GM12878 (cell line): ENCODE results near the gene ZNF655.
"Not testable (repeated sequence)": the region's sequence is repeated elsewhere in the genome, so short reads cannot be mapped to it uniquely, and the experiment has no call there.

Experiments
- ASH2L ChIP-seq: fragments of 300-600, 200-600 bp; sonication (generic); IDR thresholded peaks from 2 replicates; pipeline ENCODE4 v1.6.1; 2017; ENCODE audit warnings: low read depth, mild to moderate bottlenecking, borderline replicate concordance
- EZH2 ChIP-seq: IDR thresholded peaks from 2 replicates; pipeline ENCODE4 v1.6.1; 2012; ENCODE audit warnings: low read depth, mild to moderate bottlenecking, control low read depth, inconsistent platforms, low read length, borderline replicate concordance; ENCODE audit not compliant: control insufficient read depth
- JUNB ChIP-seq: IDR thresholded peaks from 2 replicates; pipeline ENCODE4 v1.6.1; 2016; ENCODE audit warnings: antibody characterized with exemption, mild to moderate bottlenecking
- NFIC ChIP-seq: IDR thresholded peaks from 2 replicates; pipeline ENCODE4 v1.6.1; 2012; ENCODE audit warnings: low read depth, mild to moderate bottlenecking, inconsistent platforms, low read length, moderate library complexity
- POLR2A ChIP-seq: IDR thresholded peaks from 2 replicates; pipeline ENCODE4 v1.6.1; 2011; ENCODE audit warnings: low read depth, mild to moderate bottlenecking, low read length
- RAD21 ChIP-seq: IDR thresholded peaks from 2 replicates; pipeline ENCODE4 v1.6.1; 2011; ENCODE audit warnings: mild to moderate bottlenecking, low read depth, low read length, moderate library complexity; ENCODE audit not compliant: insufficient read depth
- RCOR1 ChIP-seq: conservative IDR thresholded peaks from 2 replicates; pipeline ENCODE4 v1.6.1; 2012; ENCODE audit warnings: low read depth, low read length, improper control_type of control experiment
- RFX5 ChIP-seq: IDR thresholded peaks from 2 replicates; pipeline ENCODE4 v1.6.1; 2011; ENCODE audit warnings: low read depth, low read length, improper control_type of control experiment
- TCF12 ChIP-seq: IDR thresholded peaks from 2 replicates; pipeline ENCODE4 v1.6.1; 2011; ENCODE audit warnings: low read depth, mild to moderate bottlenecking, low read length
- TF ChIP-seq, protein P1 (sequence below): fragments of 150-350 bp; IDR thresholded peaks from 2 replicates; pipeline ENCODE4 v1.6.1; 2016; ENCODE audit warnings: low read depth, low read length
- TF ChIP-seq, protein P2 (sequence below), 3 experiments: IDR thresholded peaks in 2 of 3; conservative IDR thresholded peaks in 1 of 3; 2 replicates each; pipeline ENCODE4 v1.5.1; 2011; ENCODE audit warnings: low read depth in 3 of 3, low read length in 3 of 3, mild to moderate bottlenecking in 3 of 3, control low read depth in 2 of 3, moderate library complexity in 2 of 3, inconsistent platforms in 1 of 3, mixed read lengths in 1 of 3; ENCODE audit not compliant: control insufficient read depth in 2 of 3, insufficient read depth in 1 of 3; ENCODE audit errors: extremely low read depth in 1 of 3
- TF ChIP-seq, protein P3 (sequence below): fragments of 450-650 bp; IDR thresholded peaks from 2 replicates; pipeline ENCODE4 v1.6.1; 2014; ENCODE audit warnings: mild to moderate bottlenecking
- TF ChIP-seq, protein P4 (sequence below): fragments of 450-650 bp; IDR thresholded peaks from 2 replicates; pipeline ENCODE4 v1.6.1; 2016; ENCODE audit warnings: mild to moderate bottlenecking, moderate library complexity, borderline replicate concordance

DNA sequence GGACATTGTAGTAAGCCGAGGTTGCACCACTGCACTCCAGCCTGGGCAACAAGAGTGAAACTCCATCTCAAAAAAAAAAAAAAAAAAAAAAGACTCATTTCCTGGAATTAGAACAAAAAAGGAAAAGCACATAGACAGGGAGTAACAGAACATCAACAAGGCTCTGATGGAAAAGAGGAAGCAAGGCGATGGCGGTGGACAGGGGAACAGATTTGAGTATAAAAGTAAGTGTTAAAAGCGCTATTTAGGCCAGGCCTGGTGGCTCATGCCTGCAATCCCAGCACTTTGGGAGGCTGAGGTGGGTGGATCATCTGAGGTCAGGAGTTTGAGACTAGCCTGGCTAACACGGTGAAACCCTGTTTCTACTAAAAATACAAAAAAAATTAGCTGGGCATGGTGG, 13.1 kb upstream of the ZNF655 start:
- TF ChIP-seq, protein P1, sequence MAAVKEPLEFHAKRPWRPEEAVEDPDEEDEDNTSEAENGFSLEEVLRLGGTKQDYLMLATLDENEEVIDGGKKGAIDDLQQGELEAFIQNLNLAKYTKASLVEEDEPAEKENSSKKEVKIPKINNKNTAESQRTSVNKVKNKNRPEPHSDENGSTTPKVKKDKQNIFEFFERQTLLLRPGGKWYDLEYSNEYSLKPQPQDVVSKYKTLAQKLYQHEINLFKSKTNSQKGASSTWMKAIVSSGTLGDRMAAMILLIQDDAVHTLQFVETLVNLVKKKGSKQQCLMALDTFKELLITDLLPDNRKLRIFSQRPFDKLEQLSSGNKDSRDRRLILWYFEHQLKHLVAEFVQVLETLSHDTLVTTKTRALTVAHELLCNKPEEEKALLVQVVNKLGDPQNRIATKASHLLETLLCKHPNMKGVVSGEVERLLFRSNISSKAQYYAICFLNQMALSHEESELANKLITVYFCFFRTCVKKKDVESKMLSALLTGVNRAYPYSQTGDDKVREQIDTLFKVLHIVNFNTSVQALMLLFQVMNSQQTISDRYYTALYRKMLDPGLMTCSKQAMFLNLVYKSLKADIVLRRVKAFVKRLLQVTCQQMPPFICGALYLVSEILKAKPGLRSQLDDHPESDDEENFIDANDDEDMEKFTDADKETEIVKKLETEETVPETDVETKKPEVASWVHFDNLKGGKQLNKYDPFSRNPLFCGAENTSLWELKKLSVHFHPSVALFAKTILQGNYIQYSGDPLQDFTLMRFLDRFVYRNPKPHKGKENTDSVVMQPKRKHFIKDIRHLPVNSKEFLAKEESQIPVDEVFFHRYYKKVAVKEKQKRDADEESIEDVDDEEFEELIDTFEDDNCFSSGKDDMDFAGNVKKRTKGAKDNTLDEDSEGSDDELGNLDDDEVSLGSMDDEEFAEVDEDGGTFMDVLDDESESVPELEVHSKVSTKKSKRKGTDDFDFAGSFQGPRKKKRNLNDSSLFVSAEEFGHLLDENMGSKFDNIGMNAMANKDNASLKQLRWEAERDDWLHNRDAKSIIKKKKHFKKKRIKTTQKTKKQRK: not testable (repeated sequence)
- TF ChIP-seq POLR2A, RFX5, EZH2, RAD21, RCOR1, ASH2L, TCF12, JUNB, NFIC: not testable (repeated sequence)
- TF ChIP-seq, protein P2, sequence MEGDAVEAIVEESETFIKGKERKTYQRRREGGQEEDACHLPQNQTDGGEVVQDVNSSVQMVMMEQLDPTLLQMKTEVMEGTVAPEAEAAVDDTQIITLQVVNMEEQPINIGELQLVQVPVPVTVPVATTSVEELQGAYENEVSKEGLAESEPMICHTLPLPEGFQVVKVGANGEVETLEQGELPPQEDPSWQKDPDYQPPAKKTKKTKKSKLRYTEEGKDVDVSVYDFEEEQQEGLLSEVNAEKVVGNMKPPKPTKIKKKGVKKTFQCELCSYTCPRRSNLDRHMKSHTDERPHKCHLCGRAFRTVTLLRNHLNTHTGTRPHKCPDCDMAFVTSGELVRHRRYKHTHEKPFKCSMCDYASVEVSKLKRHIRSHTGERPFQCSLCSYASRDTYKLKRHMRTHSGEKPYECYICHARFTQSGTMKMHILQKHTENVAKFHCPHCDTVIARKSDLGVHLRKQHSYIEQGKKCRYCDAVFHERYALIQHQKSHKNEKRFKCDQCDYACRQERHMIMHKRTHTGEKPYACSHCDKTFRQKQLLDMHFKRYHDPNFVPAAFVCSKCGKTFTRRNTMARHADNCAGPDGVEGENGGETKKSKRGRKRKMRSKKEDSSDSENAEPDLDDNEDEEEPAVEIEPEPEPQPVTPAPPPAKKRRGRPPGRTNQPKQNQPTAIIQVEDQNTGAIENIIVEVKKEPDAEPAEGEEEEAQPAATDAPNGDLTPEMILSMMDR (IDR thresholded peaks at IDR 0.05 in 2 of 3, conservative IDR thresholded peaks at IDR 0.05 in 1 of 3; ENCODE audit: control insufficient read depth in 2 of 3, extremely low read depth in 1 of 3, insufficient read depth in 1 of 3, low read depth in 3 of 3, low read length in 3 of 3): not testable (repeated sequence)
- TF ChIP-seq, protein P3, sequence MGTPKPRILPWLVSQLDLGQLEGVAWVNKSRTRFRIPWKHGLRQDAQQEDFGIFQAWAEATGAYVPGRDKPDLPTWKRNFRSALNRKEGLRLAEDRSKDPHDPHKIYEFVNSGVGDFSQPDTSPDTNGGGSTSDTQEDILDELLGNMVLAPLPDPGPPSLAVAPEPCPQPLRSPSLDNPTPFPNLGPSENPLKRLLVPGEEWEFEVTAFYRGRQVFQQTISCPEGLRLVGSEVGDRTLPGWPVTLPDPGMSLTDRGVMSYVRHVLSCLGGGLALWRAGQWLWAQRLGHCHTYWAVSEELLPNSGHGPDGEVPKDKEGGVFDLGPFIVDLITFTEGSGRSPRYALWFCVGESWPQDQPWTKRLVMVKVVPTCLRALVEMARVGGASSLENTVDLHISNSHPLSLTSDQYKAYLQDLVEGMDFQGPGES: not testable (repeated sequence)
- TF ChIP-seq, protein P4, sequence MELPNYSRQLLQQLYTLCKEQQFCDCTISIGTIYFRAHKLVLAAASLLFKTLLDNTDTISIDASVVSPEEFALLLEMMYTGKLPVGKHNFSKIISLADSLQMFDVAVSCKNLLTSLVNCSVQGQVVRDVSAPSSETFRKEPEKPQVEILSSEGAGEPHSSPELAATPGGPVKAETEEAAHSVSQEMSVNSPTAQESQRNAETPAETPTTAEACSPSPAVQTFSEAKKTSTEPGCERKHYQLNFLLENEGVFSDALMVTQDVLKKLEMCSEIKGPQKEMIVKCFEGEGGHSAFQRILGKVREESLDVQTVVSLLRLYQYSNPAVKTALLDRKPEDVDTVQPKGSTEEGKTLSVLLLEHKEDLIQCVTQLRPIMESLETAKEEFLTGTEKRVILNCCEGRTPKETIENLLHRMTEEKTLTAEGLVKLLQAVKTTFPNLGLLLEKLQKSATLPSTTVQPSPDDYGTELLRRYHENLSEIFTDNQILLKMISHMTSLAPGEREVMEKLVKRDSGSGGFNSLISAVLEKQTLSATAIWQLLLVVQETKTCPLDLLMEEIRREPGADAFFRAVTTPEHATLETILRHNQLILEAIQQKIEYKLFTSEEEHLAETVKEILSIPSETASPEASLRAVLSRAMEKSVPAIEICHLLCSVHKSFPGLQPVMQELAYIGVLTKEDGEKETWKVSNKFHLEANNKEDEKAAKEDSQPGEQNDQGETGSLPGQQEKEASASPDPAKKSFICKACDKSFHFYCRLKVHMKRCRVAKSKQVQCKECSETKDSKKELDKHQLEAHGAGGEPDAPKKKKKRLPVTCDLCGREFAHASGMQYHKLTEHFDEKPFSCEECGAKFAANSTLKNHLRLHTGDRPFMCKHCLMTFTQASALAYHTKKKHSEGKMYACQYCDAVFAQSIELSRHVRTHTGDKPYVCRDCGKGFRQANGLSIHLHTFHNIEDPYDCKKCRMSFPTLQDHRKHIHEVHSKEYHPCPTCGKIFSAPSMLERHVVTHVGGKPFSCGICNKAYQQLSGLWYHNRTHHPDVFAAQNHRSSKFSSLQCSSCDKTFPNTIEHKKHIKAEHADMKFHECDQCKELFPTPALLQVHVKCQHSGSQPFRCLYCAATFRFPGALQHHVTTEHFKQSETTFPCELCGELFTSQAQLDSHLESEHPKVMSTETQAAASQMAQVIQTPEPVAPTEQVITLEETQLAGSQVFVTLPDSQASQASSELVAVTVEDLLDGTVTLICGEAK: not testable (repeated sequence)
